Middle frontal gyrus (tissue), 1 donor: Measurements from ENCODE around the gene TXK.

Experiments used
- DNase-seq: peaks from one replicate; pipeline ENCODE4 v3.0.0-alpha.2; 2015; ENCODE audit warnings: low spot score; ENCODE audit errors: extremely low spot score

The TXK gene

GRCh38 chr4:48105230-48105629 lies 28.8 kb downstream of the TXK start:
- DNase-seq = no peak

GRCh38 chr4:48103483-48104139 lies 30.4 kb downstream of the TXK start:
- no peak for DNase-seq

GRCh38 chr4:48102303-48102702 lies 31.7 kb downstream of the TXK start:
- DNase-seq = no peak

GRCh38 chr4:48100256-48100655 lies 33.8 kb downstream of the TXK start:
- DNase-seq = no peak

GRCh38 chr4:48095441-48095840 lies 38.6 kb downstream of the TXK start:
- DNase-seq = no peak

GRCh38 chr4:48093991-48094416 lies 40.0 kb downstream of the TXK start:
- DNase-seq = no peak

GRCh38 chr4:48090621-48091020 lies 43.4 kb downstream of the TXK start:
- DNase-seq = no peak

- no peak for DNase-seq
Observed at GRCh38 chr4:48085821-48086589, 48.0 kb downstream of the TXK start.

GRCh38 chr4:48082956-48083355 lies 51.1 kb downstream of the TXK start:
- DNase-seq = no peak

- DNase-seq = no peak
Observed at GRCh38 chr4:48081196-48081595, 52.9 kb downstream of the TXK start.

- no peak for DNase-seq
Observed at GRCh38 chr4:48079972-48080391, 54.1 kb downstream of the TXK start.

- no peak for DNase-seq
Observed at GRCh38 chr4:48078862-48079655, 55.0 kb downstream of the TXK start.

GRCh38 chr4:48078425-48078824 lies 55.6 kb downstream of the TXK start:
- DNase-seq = no peak

- DNase-seq = no peak
Observed at GRCh38 chr4:48074657-48075056, 59.4 kb downstream of the TXK start.

GRCh38 chr4:48073567-48074103 lies 60.4 kb downstream of the TXK start:
- no peak for DNase-seq

GRCh38 chr4:48071191-48071590 lies 62.9 kb downstream of the TXK start:
- no peak for DNase-seq

GRCh38 chr4:48069026-48069425 lies 65.0 kb downstream of the TXK start:
- no peak for DNase-seq

- no peak for DNase-seq
Observed at GRCh38 chr4:48068182-48068581, 65.9 kb downstream of the TXK start.

GRCh38 chr4:48067536-48067935 lies 66.5 kb downstream of the TXK start:
- DNase-seq = no peak

- DNase-seq = no peak
Observed at GRCh38 chr4:48065587-48066052, 68.4 kb downstream of the TXK start.

- DNase-seq = no peak
Observed at GRCh38 chr4:48064349-48064748, 69.7 kb downstream of the TXK start.
